A549 (cell line): ENCODE measurements around the gene TMEM53. TPM values are rescaled to one million over a fixed set of nuclear protein-coding genes. Genes with fewer than 3 reads are reported as not detected.

Source experiments
- ATAC-seq, 2 experiments: fragments of 200-7000 bp in 1 of 2; fragments of >200 bp in 1 of 2; cut with Nextera tagmentation in 1 of 2; cut with Tn5 transposase in 1 of 2; 3 replicates each; pipeline versions ENCODE4 v1.8.0 to v1.9.1; 2018 to 2020; ENCODE audit warnings: mild to moderate bottlenecking in 1 of 2, moderate library complexity in 1 of 2
- CTCF ChIA-PET: fragments of 300-600 bp; sonication (Branson Sonifier 250); formaldehyde crosslinking; extraction: SDS; loops from one replicate; lab custom pipeline; 2021; ENCODE audit warnings: antibody characterized with exemption, inconsistent platforms; lab: Yijun Ruan, JAX
- POLR2A ChIA-PET: fragments of 350-600 bp; formaldehyde crosslinking; extraction: SDS; loops from one replicate; lab custom pipeline; 2021; ENCODE audit warnings: antibody characterized with exemption, inconsistent platforms; lab: Yijun Ruan, JAX
- DNase-seq, 2 experiments: peaks; one replicate each; pipeline versions ENCODE4 v3.0.0 to v3.0.0-alpha.2; 2011 to 2016; ENCODE audit warnings: low read depth in 1 of 2, low spot score in 1 of 2
- FAIRE-seq: peaks from 2 replicates; lab custom pipeline; 2011; peaks lifted over from hg19 to GRCh38; lab: Jason Lieb, UNC
- H3K27ac ChIP-seq, 2 experiments: fragments of >200 bp; sonication (Bioruptor Twin); formaldehyde crosslinking; 3 replicates each; pipeline ENCODE4 v1.5.1; 2016 to 2017
- H3K4me1 ChIP-seq: fragments of >200 bp; sonication (Bioruptor Twin); formaldehyde crosslinking; 3 replicates; pipeline ENCODE4 v1.6.1; 2016
- H3K4me2 ChIP-seq: fragments of >200 bp; sonication (Bioruptor Twin); formaldehyde crosslinking; 3 replicates; pipeline ENCODE4 v1.6.1; 2016
- H3K4me3 ChIP-seq: fragments of >200 bp; sonication (Bioruptor Twin); formaldehyde crosslinking; 3 replicates; pipeline ENCODE4 v1.5.1; 2016
- H3K9me3 ChIP-seq: fragments of >200 bp; sonication (Bioruptor Twin); formaldehyde crosslinking; 3 replicates; pipeline ENCODE4 v1.6.1; 2016
- CBX2 ChIP-seq: fragments of 200-600 bp; sonication (generic); IDR thresholded peaks from 2 replicates; pipeline ENCODE4 v1.6.1; 2016; ENCODE audit warnings: low read depth, mild to moderate bottlenecking, borderline replicate concordance
- CBX8 ChIP-seq: fragments of 200-600 bp; sonication (generic); IDR thresholded peaks from 2 replicates; pipeline ENCODE4 v1.6.1; 2016
- CTCF ChIP-seq: fragments of >200 bp; sonication (Bioruptor Twin); formaldehyde crosslinking; IDR thresholded peaks from 3 replicates; pipeline ENCODE4 v1.5.1; 2016
- EHMT2 ChIP-seq: fragments of 200-600 bp; sonication (generic); IDR thresholded peaks from 2 replicates; pipeline ENCODE4 v1.6.1; 2016; ENCODE audit warnings: antibody characterized with exemption, low read depth, mild to moderate bottlenecking, moderate library complexity
- ELK1 ChIP-seq: fragments of 150-350 bp; IDR thresholded peaks from 2 replicates; pipeline ENCODE4 v1.6.1; 2014; ENCODE audit warnings: low read depth, mild to moderate bottlenecking, low read length
- EP300 ChIP-seq, 2 experiments: fragments of >200 bp; sonication (Bioruptor Twin); formaldehyde crosslinking; IDR thresholded peaks; 2 replicates in 1 of 2; 3 replicates in 1 of 2; pipeline ENCODE4 v1.6.1; 2016 to 2017
- FOSB ChIP-seq: fragments of 250-450 bp; sonication (Bioruptor Pico); IDR thresholded peaks from 2 replicates; pipeline ENCODE4 v1.5.0; 2020; ENCODE audit warnings: mild to moderate bottlenecking, moderate library complexity
- FOXS1 ChIP-seq: fragments of 250-450 bp; sonication (Bioruptor Pico); IDR thresholded peaks from 2 replicates; pipeline ENCODE4 v1.5.0; 2020; ENCODE audit warnings: mild to moderate bottlenecking, moderate library complexity
- HEYL ChIP-seq: fragments of 250-450 bp; sonication (Bioruptor Pico); IDR thresholded peaks from 2 replicates; pipeline ENCODE4 v1.8.0; 2021; ENCODE audit warnings: mild to moderate bottlenecking, moderate library complexity
- HOXA7 ChIP-seq: fragments of 250-450 bp; sonication (Bioruptor Pico); IDR thresholded peaks from 2 replicates; pipeline ENCODE4 v1.5.0; 2020; ENCODE audit warnings: mild to moderate bottlenecking, moderate library complexity
- HOXB5 ChIP-seq: fragments of 250-450 bp; sonication (Bioruptor Pico); IDR thresholded peaks from 2 replicates; pipeline ENCODE4 v1.5.0; 2020; ENCODE audit warnings: mild to moderate bottlenecking, moderate library complexity
- JUN ChIP-seq, 2 experiments: fragments of >200 bp; sonication (Bioruptor Twin); formaldehyde crosslinking; IDR thresholded peaks; 2 replicates in 1 of 2; 3 replicates in 1 of 2; pipeline ENCODE4 v1.6.1; 2016 to 2017
- JUNB ChIP-seq: fragments of >200 bp; sonication (Bioruptor Twin); formaldehyde crosslinking; IDR thresholded peaks from 2 replicates; pipeline ENCODE4 v1.6.1; 2016
- KDM5A ChIP-seq: fragments of 200-600 bp; sonication (generic); IDR thresholded peaks from 2 replicates; pipeline ENCODE4 v1.6.1; 2016; ENCODE audit warnings: antibody characterized with exemption, mild to moderate bottlenecking
- MAFK ChIP-seq: fragments of 450-650 bp; IDR thresholded peaks from 2 replicates; pipeline ENCODE4 v1.6.1; 2014; ENCODE audit not compliant: partially characterized antibody
- NFE2L2 ChIP-seq: fragments of 150-350 bp; conservative IDR thresholded peaks from 2 replicates; pipeline ENCODE4 v1.6.1; 2014; ENCODE audit warnings: low read length
- NR3C1 ChIP-seq: fragments of >200 bp; sonication (Bioruptor Twin); formaldehyde crosslinking; IDR thresholded peaks from 3 replicates; pipeline ENCODE4 v1.6.1; 2017
- POLR2A ChIP-seq: IDR thresholded peaks from 2 replicates; pipeline ENCODE4 v1.6.1; 2012; ENCODE audit warnings: mild to moderate bottlenecking, low read length
- RAD21 ChIP-seq, 2 experiments: fragments of >200 bp in 1 of 2; sonication (Bioruptor Twin) in 1 of 2; formaldehyde crosslinking in 1 of 2; IDR thresholded peaks in 1 of 2; conservative IDR thresholded peaks in 1 of 2; 2 replicates in 1 of 2; 3 replicates in 1 of 2; pipeline ENCODE4 v1.6.1; 2012 to 2018; ENCODE audit warnings: inconsistent platforms in 1 of 2
- RARB ChIP-seq: fragments of 250-450 bp; sonication (Bioruptor Pico); IDR thresholded peaks from 2 replicates; pipeline ENCODE4 v1.8.0; 2021; ENCODE audit warnings: mild to moderate bottlenecking, moderate library complexity
- RNF2 ChIP-seq: fragments of 200-600 bp; sonication (generic); IDR thresholded peaks from 2 replicates; pipeline ENCODE4 v1.6.1; 2016; ENCODE audit warnings: low read depth, mild to moderate bottlenecking, antibody characterized with exemption, moderate library complexity, borderline replicate concordance
- SMC3 ChIP-seq: fragments of >200 bp; sonication (Bioruptor Twin); formaldehyde crosslinking; IDR thresholded peaks from 3 replicates; pipeline ENCODE4 v1.6.1; 2018; ENCODE audit warnings: inconsistent platforms
- SREBF2 ChIP-seq: fragments of 450-650 bp; IDR thresholded peaks from 2 replicates; pipeline ENCODE4 v1.6.1; 2014; ENCODE audit warnings: mild to moderate bottlenecking, moderate library complexity
- TP53 ChIP-seq: fragments of 250-450 bp; sonication (Bioruptor Pico); IDR thresholded peaks from 2 replicates; pipeline ENCODE4 v1.5.0; 2021; ENCODE audit warnings: mild to moderate bottlenecking, moderate library complexity
- ZFP36 ChIP-seq: fragments of 450-650 bp; IDR thresholded peaks from 2 replicates; pipeline ENCODE4 v1.6.1; 2014; ENCODE audit warnings: borderline replicate concordance; ENCODE audit not compliant: partially characterized antibody
- ZNF302 ChIP-seq: fragments of 250-450 bp; sonication (Bioruptor Pico); IDR thresholded peaks from 2 replicates; pipeline ENCODE4 v1.9.0; 2021; ENCODE audit warnings: inconsistent platforms, mild to moderate bottlenecking, moderate library complexity
- ZSCAN20 ChIP-seq: fragments of 250-450 bp; sonication (Bioruptor Pico); IDR thresholded peaks from 2 replicates; pipeline ENCODE4 v1.8.0; 2022; ENCODE audit warnings: mild to moderate bottlenecking, moderate library complexity
- WGBS: methylation state at CpG from one replicate; pipeline ENCODE4 v1.1.6; 2017; ENCODE audit errors: missing lambda C conversion rate; 5-methylcytosine and 5-hydroxymethylcytosine counted together
- polyA plus RNA-seq, 4 experiments: library from polyadenylated mRNA; depleted of rRNA in 3 of 4; stranded (reverse); fragments of >200 nt; fragmentation: RNase III in 1 of 4; extraction: RNeasy Plus Mini Kit Qiagen cat#74134 plus additional on column Dnase treatment in 1 of 4; gene quantifications; 2 replicates in 3 of 4; 3 replicates in 1 of 4; pipeline ENCODE4 v1.2.3, GENCODE V29; 2011 to 2017

Gene TMEM53
- polyA plus RNA-seq, 2 of the 4 experiments (the other 2 are of a cell fraction) = 6.2 to 8.0 TPM

- ChIA-PET POLR2A (no interaction called here), CTCF (interaction anchor here (1.3 to 14.6 kb wide), 2 partner anchors 7 to 36 kb away, joined by 4 to 119 read pairs; no protein-coding TSS in a partner anchor)
- no peak overlapping the region for H3K27ac ChIP-seq
- WGBS = 93% methylated on average over 7 of the region's 9 CpGs
- no peak overlapping the region for H3K4me3 ChIP-seq
- ATAC-seq = no peak
- no peaks in the 10 kb centered on the region for H3K4me1 ChIP-seq
- no peak overlapping the region for H3K4me2 ChIP-seq
- no peak for FAIRE-seq
- no peak for TF ChIP-seq POLR2A
- no peak for TF ChIP-seq CBX2
- no peak for TF ChIP-seq EP300 (IDR thresholded peaks at IDR 0.05)
- TF ChIP-seq SMC3 = no peak
- TF ChIP-seq NFE2L2 = no peak
- no peaks in the 10 kb centered on the region for H3K9me3 ChIP-seq
- no peak for DNase-seq
Observed at GRCh38 chr1:44643721-44644334, 30.5 kb downstream of the TMEM53 start.

- CTCF ChIA-PET = interaction anchor here (1.3 to 14.6 kb wide), 4 partner anchors 8 to 426 kb away, joined by 4 to 119 read pairs (median 6); no protein-coding TSS in a partner anchor
- POLR2A ChIA-PET = interaction anchor here (2.3 kb wide), 1 partner anchor 10 kb away, joined by 19 read pairs; no protein-coding TSS in a partner anchor
Observed at GRCh38 chr1:44642925-44643324, 31.4 kb downstream of the TMEM53 start.

GRCh38 chr1:44642255-44642654 is 32.0 kb downstream of the TMEM53 start:
- ChIA-PET POLR2A (interaction anchor here (2.3 kb wide), 1 partner anchor 10 kb away, joined by 19 read pairs; no protein-coding TSS in a partner anchor), CTCF (interaction anchor here (1.4 to 14.6 kb wide), 3 partner anchors 9 to 425 kb away, joined by 4 to 119 read pairs (median 8); no protein-coding TSS in a partner anchor)
- ATAC-seq (no peak), DNase-seq (no peak), FAIRE-seq (no peak)
- TF ChIP-seq RNF2 (no peak), MAFK (no peak), HOXB5 (CRISPR knock-in tag) (no peak), NFE2L2 (no peak), CBX2 (no peak), ZNF302 (CRISPR knock-in tag) (no peak), RAD21 (conservative IDR thresholded peaks at IDR 0.05 in 1 of 2, IDR thresholded peaks at IDR 0.05 in 1 of 2) (no peak), FOXS1 (no peak), CBX8 (no peak)
- no peaks in the 10 kb centered on the region for H3K9me3 ChIP-seq
- no peak overlapping the region for H3K4me2 ChIP-seq
- no peak overlapping the region for H3K4me3 ChIP-seq
- no peaks in the 10 kb centered on the region for H3K4me1 ChIP-seq
- H3K27ac ChIP-seq = no peak overlapping the region
- 87% methylated on average over 2 of the region's 2 CpGs for WGBS

More at GRCh38 chr1:44642925-44643324, 31.4 kb downstream of the TMEM53 start:
- 86% methylated on average over 2 of the region's 3 CpGs for WGBS
- H3K4me2 ChIP-seq = no peak overlapping the region
- FAIRE-seq (no peak), ATAC-seq (no peak), DNase-seq (no peak)
- no peak overlapping the region for H3K27ac ChIP-seq
- no peaks in the 10 kb centered on the region for H3K4me1 ChIP-seq
- no peak for TF ChIP-seq JUN (IDR thresholded peaks at IDR 0.05)
- no peak for TF ChIP-seq CTCF
- TF ChIP-seq ZSCAN20 = no peak
- no peak for TF ChIP-seq EHMT2
- no peak for TF ChIP-seq ZNF302 (CRISPR knock-in tag)
- TF ChIP-seq CBX2 = no peak
- TF ChIP-seq RARB = no peak
- no peak for TF ChIP-seq FOSB (CRISPR knock-in tag)
- no peak for TF ChIP-seq HOXA7
- TF ChIP-seq RNF2 = no peak
- TF ChIP-seq SREBF2 = no peak
- TF ChIP-seq KDM5A = no peak
- TF ChIP-seq ZFP36 = no peak
- no peak for TF ChIP-seq ELK1
- no peak for TF ChIP-seq JUNB
- TF ChIP-seq CBX8 = no peak
- TF ChIP-seq TP53 = no peak
- TF ChIP-seq HEYL (CRISPR knock-in tag) = no peak
- TF ChIP-seq RAD21 (conservative IDR thresholded peaks at IDR 0.05 in 1 of 2, IDR thresholded peaks at IDR 0.05 in 1 of 2) = no peak
- no peak for TF ChIP-seq NR3C1
- no peaks in the 10 kb centered on the region for H3K9me3 ChIP-seq
- H3K4me3 ChIP-seq = no peak overlapping the region
